ENCODE data around the gene RAMP1.

The RAMP1 gene

DNA sequence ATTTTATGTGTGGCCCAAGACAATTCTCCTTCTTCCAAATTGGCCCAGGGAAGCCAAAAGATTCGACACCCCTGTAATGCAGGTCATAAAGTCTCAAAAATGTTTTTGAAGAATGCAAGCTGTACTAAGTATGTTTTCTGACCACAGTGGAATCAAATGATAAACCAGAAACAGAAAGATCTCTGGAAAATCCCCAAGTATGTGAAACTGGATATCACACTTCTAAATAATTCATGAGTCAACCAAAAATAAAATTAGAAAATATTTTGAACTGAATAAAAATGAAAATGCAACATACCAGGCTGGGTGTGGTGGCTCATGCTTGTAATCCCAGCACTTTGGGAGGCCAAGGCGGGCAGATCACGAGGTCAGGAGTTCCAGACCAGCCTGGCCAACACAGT lies 73.3 kb downstream of the RAMP1 start:
- TF ChIP-seq CTCF (IDR thresholded peaks at IDR 0.05): no peak
- no peaks in the 10 kb centered on the region for H3K36me3 ChIP-seq
- H3K4me3 ChIP-seq: no peak overlapping the region
- H3K27ac ChIP-seq: peak overlapping the region; percentile 19 to 58
- H3K27me3 ChIP-seq: no peaks in the 10 kb centered on the region
- H3K4me1 ChIP-seq: peaks cover 0 to 25% (median 15%) of the 10 kb centered on the region in 4 donors
- H3K9me3 ChIP-seq: no peaks in the 10 kb centered on the region
- peak in 1 of 2 donors; percentile 61 for DNase-seq
- intact Hi-C loops (cut with DNase I; ENCODE audit: low total_unique reads): no loop called here

GRCh38 chr2:237934186-237934585 lies 74.8 kb downstream of the RAMP1 start:
- TF ChIP-seq CTCF (IDR thresholded peaks at IDR 0.05): no peak
- H3K9me3 ChIP-seq: no peaks in the 10 kb centered on the region
- intact Hi-C loops (cut with DNase I; ENCODE audit: low total_unique reads): no loop called here
- no peaks in the 10 kb centered on the region for H3K27me3 ChIP-seq
- peaks cover 0 to 25% (median 15%) of the 10 kb centered on the region in 4 donors for H3K4me1 ChIP-seq
- H3K4me3 ChIP-seq: no peak overlapping the region
- no peaks in the 10 kb centered on the region for H3K36me3 ChIP-seq
- peak in 1 of 2 donors; percentile 33 for DNase-seq
- no peak overlapping the region for H3K27ac ChIP-seq

DNA sequence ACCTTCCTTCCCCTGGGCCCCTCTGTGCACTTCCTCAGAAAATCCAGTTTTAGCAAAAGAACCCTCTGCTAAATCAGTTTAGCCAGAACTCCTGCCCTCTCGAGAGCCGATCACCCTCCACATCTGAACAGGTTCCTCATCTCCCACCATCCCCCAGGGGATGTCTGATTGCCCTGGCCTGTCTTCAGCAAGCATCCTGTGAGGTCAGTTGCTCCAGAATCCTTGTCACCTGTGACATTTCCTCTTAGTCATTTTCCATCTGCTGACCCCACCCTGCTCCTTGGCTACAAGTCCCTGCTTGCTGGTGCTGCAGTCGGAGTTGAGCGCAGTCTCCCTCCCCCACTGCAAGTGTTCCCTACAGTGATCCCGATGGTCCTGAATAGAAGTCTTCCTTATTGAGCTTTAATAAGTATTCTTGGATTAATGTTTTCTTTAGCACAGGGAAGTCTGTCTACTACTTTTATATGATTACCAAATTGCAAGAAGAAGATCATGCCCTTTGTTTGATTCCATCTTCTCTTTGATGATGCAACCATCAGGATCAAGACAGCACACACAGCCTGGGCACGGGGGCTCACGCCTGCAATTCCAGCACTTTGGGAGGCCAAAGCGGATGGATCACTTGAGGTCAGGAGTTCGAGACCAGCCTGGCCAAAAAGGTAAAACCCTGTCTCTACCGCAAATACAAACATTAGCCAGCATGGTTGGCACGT lies 76.5 kb downstream of the RAMP1 start:
- DNase-seq: no peak
- Histone ChIP-seq H3K27ac (no peak overlapping the region), H3K4me3 (no peak overlapping the region), H3K27me3 (no peaks in the 10 kb centered on the region), H3K36me3 (no peaks in the 10 kb centered on the region), H3K4me1 (peaks cover 0 to 25% (median 15%) of the 10 kb centered on the region in 4 donors), H3K9me3 (no peaks in the 10 kb centered on the region)
- intact Hi-C loops (cut with DNase I; ENCODE audit: low total_unique reads): no loop called here
- no peak for TF ChIP-seq CTCF (IDR thresholded peaks at IDR 0.05)

DNA sequence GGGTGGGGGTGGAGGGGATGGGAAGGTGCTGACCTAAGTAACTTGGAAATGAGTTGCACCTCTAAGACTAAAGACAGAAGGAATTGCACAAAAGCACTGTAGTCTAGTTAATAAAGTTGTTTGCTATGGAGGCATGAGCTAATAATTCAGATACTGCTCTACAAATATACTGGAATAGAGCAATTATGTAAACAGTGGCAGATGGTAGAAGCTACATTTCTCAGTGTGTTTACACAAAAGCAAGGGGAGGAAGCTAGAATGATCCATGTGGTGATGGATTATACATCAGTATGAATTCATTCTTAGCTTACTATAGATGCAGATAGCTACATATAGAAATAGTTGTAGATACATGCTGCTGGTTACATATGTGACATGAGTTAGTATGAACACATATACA lies 79.8 kb downstream of the RAMP1 start:
- DNase-seq: no peak
- no peaks in the 10 kb centered on the region for H3K27me3 ChIP-seq
- H3K36me3 ChIP-seq: no peaks in the 10 kb centered on the region
- H3K4me1 ChIP-seq: no peaks in the 10 kb centered on the region
- H3K9me3 ChIP-seq: no peaks in the 10 kb centered on the region
- intact Hi-C loops (cut with DNase I; ENCODE audit: low total_unique reads): no loop called here
- H3K4me3 ChIP-seq: no peak overlapping the region
- H3K27ac ChIP-seq: no peak overlapping the region
- no peak for TF ChIP-seq CTCF (IDR thresholded peaks at IDR 0.05)

DNA sequence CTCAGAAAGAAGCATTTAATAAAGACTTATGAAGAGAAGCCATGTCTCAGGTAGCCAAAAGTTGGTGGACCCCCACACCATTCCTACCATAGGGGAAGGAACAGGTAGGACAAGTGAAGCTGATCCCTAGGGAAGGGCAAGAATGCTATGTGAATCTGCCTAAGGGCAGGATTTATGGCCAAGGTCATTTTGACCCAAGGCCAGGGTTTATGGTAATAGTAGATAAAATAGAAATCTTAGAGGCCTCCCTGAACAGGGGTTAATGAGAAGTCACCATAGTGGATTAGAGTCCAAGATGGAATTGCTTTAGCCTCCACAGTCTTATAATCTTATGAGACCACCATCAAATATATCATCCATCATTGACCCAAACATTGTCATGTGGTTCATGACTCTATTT lies 81.4 kb downstream of the RAMP1 start:
- no peak overlapping the region for H3K4me3 ChIP-seq
- DNase-seq: no peak
- H3K9me3 ChIP-seq: peaks cover 0 to 6% (median 0%) of the 10 kb centered on the region in 3 donors
- intact Hi-C loops (cut with DNase I; ENCODE audit: low total_unique reads): no loop called here
- no peak overlapping the region for H3K27ac ChIP-seq
- H3K27me3 ChIP-seq: no peaks in the 10 kb centered on the region
- H3K4me1 ChIP-seq: no peaks in the 10 kb centered on the region
- TF ChIP-seq CTCF (IDR thresholded peaks at IDR 0.05): no peak
- no peaks in the 10 kb centered on the region for H3K36me3 ChIP-seq
